Smooth muscle cell (in vitro differentiated cells): ENCODE data around the gene WDR54. TPM values are rescaled to one million over a fixed set of nuclear protein-coding genes. Genes with fewer than 3 reads are reported as not detected.

Experiments used
- DNase-seq: peaks from one replicate; lab custom pipeline; 2025; ENCODE audit not compliant: unreplicated experiment; lab: John Stamatoyannopoulos, UW
- H2AFZ ChIP-seq: fragments of 200-600 bp; sonication (generic); 2 replicates; pipeline ENCODE4 v1.6.0; 2016; ENCODE audit warnings: antibody characterized with exemption, low read depth, mild to moderate bottlenecking
- H3F3A ChIP-seq: fragments of 200-600 bp; sonication (generic); 2 replicates; pipeline ENCODE4 v1.6.0; 2017; ENCODE audit warnings: antibody characterized with exemption, low read depth
- H3K27ac ChIP-seq: fragments of 200-600 bp; sonication (generic); 2 replicates; pipeline ENCODE4 v1.5.1; 2016; ENCODE audit warnings: low read depth, mild to moderate bottlenecking
- H3K27me3 ChIP-seq: fragments of 200-600 bp; sonication (generic); 2 replicates; pipeline ENCODE4 v1.6.1; 2016; ENCODE audit warnings: low read depth, mild to moderate bottlenecking
- H3K36me3 ChIP-seq: fragments of 200-600 bp; sonication (generic); 2 replicates; pipeline ENCODE4 v1.5.1; 2016; ENCODE audit warnings: low read depth
- H3K4me1 ChIP-seq: fragments of 200-600 bp; sonication (generic); 2 replicates; pipeline ENCODE4 v1.5.1; 2016; ENCODE audit warnings: low read depth
- H3K4me2 ChIP-seq: fragments of 200-600 bp; sonication (generic); 2 replicates; pipeline ENCODE4 v1.6.0; 2016; ENCODE audit warnings: mild to moderate bottlenecking
- H3K4me3 ChIP-seq: fragments of 200-600 bp; sonication (generic); 2 replicates; pipeline ENCODE4 v1.5.1; 2016; ENCODE audit warnings: mild to moderate bottlenecking
- H3K79me2 ChIP-seq: fragments of 200-600 bp; sonication (generic); 2 replicates; pipeline ENCODE4 v1.6.0; 2016; ENCODE audit warnings: low read depth, mild to moderate bottlenecking
- H3K9ac ChIP-seq: fragments of 200-600 bp; sonication (generic); 2 replicates; pipeline ENCODE4 v1.6.0; 2016; ENCODE audit warnings: low read depth
- H3K9me3 ChIP-seq: fragments of 200-600 bp; sonication (generic); replicated peaks from 2 replicates; pipeline ENCODE4 v1.5.1; 2016; ENCODE audit warnings: low read depth
- H4K20me1 ChIP-seq: fragments of 200-600 bp; sonication (generic); 2 replicates; pipeline ENCODE4 v1.6.0; 2016; ENCODE audit warnings: low read depth
- CTCF ChIP-seq: fragments of 200-600 bp; sonication (generic); IDR thresholded peaks from 2 replicates; pipeline ENCODE4 v1.5.1; 2017; ENCODE audit warnings: borderline replicate concordance, mild to moderate bottlenecking, antibody characterized with exemption; ENCODE audit not compliant: insufficient read depth, poor library complexity, severe bottlenecking
- WGBS: methylation state at CpG from one replicate; pipeline ENCODE4 v1.1.7; 2016; ENCODE audit warnings: low lambda C conversion rate; 5-methylcytosine and 5-hydroxymethylcytosine counted together
- polyA plus RNA-seq: library from polyadenylated mRNA; unstranded; fragments of >200 nt; fragmentation: Nextera tagmentation; extraction: Ambion mirVana; gene quantifications from 2 replicates; pipeline ENCODE4 v1.2.1, GENCODE V29; 2016
- total RNA-seq: library from RNA; depleted of rRNA; stranded (reverse); fragments of >200 nt; gene quantifications from 2 replicates; pipeline ENCODE4 v1.2.3, GENCODE V29; 2014

Gene WDR54
- total and polyA plus RNA-seq, 2 experiments from 2014 or later = 52.3 to 59.2 TPM

DNA sequence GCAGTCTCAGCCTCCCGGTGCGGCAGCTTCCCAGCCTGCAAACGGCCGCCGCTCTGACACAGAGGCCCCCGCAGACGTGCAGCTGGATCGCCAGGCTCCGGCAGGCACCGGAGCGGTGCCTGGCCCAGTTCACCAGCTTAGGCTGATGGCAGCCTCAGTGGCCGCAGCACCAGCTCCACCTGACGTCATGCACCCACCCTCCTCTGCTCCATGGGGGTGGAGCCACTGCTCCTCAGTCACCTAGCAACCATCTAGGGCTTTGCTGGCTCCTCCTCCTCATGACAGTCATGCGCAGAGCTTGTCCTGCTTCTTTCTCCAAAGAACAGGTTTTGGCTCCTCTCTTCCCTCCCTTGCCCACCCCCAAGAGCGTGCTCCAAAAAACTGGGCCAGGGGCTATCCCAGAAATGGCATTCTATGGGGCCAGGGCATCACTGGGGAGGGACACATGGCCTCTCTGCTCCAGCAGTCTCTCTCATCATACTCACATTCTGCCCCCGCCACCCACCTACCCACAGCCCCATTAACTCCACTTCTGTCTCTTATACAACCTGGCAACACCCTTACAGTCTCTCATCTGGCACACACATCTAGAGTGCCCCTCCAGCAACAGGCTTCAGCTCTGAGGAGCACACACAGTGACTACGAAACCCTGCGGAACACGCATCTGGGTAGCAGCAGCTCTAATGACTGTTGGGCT lies 46.9 kb upstream of the WDR54 start:
- Histone ChIP-seq H3K9me3 (no peaks in the 10 kb centered on the region), H3F3A (no peaks in the 10 kb centered on the region), H3K9ac (peak overlapping the region; percentile 21), H3K4me1 (peaks cover 21% of the 10 kb centered on the region), H3K79me2 (peaks cover 43% of the 10 kb centered on the region), H3K4me3 (peak overlapping the region; percentile 25), H3K4me2 (peak overlapping the region; percentile 64), H3K27me3 (no peaks in the 10 kb centered on the region), H3K36me3 (no peaks in the 10 kb centered on the region), H2AFZ (no peak overlapping the region), H3K27ac (peak overlapping the region; percentile 12), H4K20me1 (peaks cover 51% of the 10 kb centered on the region)
- whole genome bisulfite sequencing = 58% methylated on average over 13 of the region's 19 CpGs
- peak; percentile 9 for DNase-seq
- TF ChIP-seq CTCF = no peak

- Histone ChIP-seq H3K36me3 (no peaks in the 10 kb centered on the region), H3K9ac (no peak overlapping the region), H3K4me1 (peaks cover 32% of the 10 kb centered on the region), H3K9me3 (no peaks in the 10 kb centered on the region), H3K27ac (no peak overlapping the region), H3K4me2 (no peak overlapping the region), H3K4me3 (no peak overlapping the region), H2AFZ (no peak overlapping the region), H3F3A (no peaks in the 10 kb centered on the region), H3K27me3 (no peaks in the 10 kb centered on the region), H4K20me1 (peaks cover 63% of the 10 kb centered on the region), H3K79me2 (peaks cover 54% of the 10 kb centered on the region)
- 98% methylated on average over 2 of the region's 2 CpGs for WGBS
- no peak for DNase-seq
- no peak for TF ChIP-seq CTCF
Observed at GRCh38 chr2:74375838-74376237, 45.7 kb upstream of the WDR54 start.

DNA sequence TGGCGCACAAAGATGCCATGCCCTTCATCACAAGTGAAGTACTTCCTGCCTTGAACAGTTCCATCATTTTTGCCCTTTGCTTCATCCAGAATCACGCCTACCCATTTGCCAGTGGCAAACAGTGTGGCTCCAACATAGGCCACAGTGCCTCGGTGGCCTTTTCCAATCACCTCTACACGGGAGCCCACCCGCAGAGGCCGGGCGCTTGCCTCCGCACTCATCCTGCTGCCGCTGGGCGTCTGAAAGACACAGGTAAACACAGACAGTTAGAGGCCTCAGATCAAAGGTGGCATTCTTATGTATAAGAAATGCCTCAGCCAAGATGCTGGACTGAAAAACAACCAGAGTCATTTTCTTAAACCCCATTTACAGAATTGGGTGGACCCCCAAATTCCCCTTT lies 43.5 kb upstream of the WDR54 start:
- no peaks in the 10 kb centered on the region for H3K27me3 ChIP-seq
- no peak overlapping the region for H2AFZ ChIP-seq
- peaks cover 73% of the 10 kb centered on the region for H3K79me2 ChIP-seq
- no peak overlapping the region for H3K4me3 ChIP-seq
- peaks cover 80% of the 10 kb centered on the region for H4K20me1 ChIP-seq
- no peak overlapping the region for H3K9ac ChIP-seq
- WGBS = 97% methylated on average over 10 of the region's 10 CpGs
- H3K9me3 ChIP-seq = no peaks in the 10 kb centered on the region
- DNase-seq = no peak
- no peaks in the 10 kb centered on the region for H3K36me3 ChIP-seq
- H3F3A ChIP-seq = no peaks in the 10 kb centered on the region
- no peak overlapping the region for H3K27ac ChIP-seq
- H3K4me1 ChIP-seq = peaks cover 36% of the 10 kb centered on the region
- TF ChIP-seq CTCF = no peak
- H3K4me2 ChIP-seq = no peak overlapping the region
